ENCODE results near the gene PCBP4. TPM values are rescaled to one million over a fixed set of nuclear protein-coding genes. Genes with fewer than 3 reads are reported as not detected.

Gene PCBP4
- total RNA-seq, 1 experiment from 2014 or later = 48.8 TPM

GRCh38 chr3:51945031-51945840 lies 22.0 kb downstream of the PCBP4 start:
- POLR2A ChIA-PET = no interaction called here
- peaks cover 15% of the 10 kb centered on the region for H3K79me2 ChIP-seq (ENCODE audit: insufficient read depth, low read length)
- H3K4me2 ChIP-seq (ENCODE audit: low read length) = no peak overlapping the region
- intact Hi-C loops (cut with micrococcal nuclease) = no loop called here
- RAD21 ChIA-PET (ENCODE audit: low non-redundant PET in 1 of 2, low total read pairs in 2 of 2, uncharacterized antibody in 2 of 2, unreplicated experiment in 2 of 2) = no interaction called here
- no peak for TF ChIP-seq FOSL1 (IDR thresholded peaks at IDR 0.05; ENCODE audit: low read depth)
- TF ChIP-seq POLR2AphosphoS5 (IDR thresholded peaks at IDR 0.05; ENCODE audit: low read depth, low read length) = no peak
- no peak for TF ChIP-seq EZH2phosphoT487 (IDR thresholded peaks at IDR 0.05; ENCODE audit: borderline replicate concordance)
- no peak overlapping the region for H3K9ac ChIP-seq (ENCODE audit: low read length)
- DNase-seq (ENCODE audit: low read depth, low spot score) (no peak), ATAC-seq (no peak)
- no peak overlapping the region for H3K27ac ChIP-seq (ENCODE audit: low read depth, low read length)
- no peak overlapping the region for H2AFZ ChIP-seq (ENCODE audit: low read depth, low read length, poor library complexity, severe bottlenecking)
- no peaks in the 10 kb centered on the region for H3K9me3 ChIP-seq (ENCODE audit: control insufficient read depth in 1 of 2, insufficient read depth in 1 of 2, low read depth in 1 of 2, low read length in 2 of 2)
- H3K27me3 ChIP-seq (ENCODE audit: insufficient read depth, low read length) = no peaks in the 10 kb centered on the region
- no peaks in the 10 kb centered on the region for H3K9me2 ChIP-seq (ENCODE audit: insufficient read depth)
- 0 out of 2 replicates have a peak, but pooled peaks cover 4% of the 10 kb centered on the region for H4K20me1 ChIP-seq (ENCODE audit: insufficient read depth)
- H3K4me1 ChIP-seq (ENCODE audit: control insufficient read depth in 1 of 2, insufficient read depth in 2 of 2, low read length in 2 of 2) = peaks cover 17 to 26% of the 10 kb centered on the region in 2 experiments
- no peaks in the 10 kb centered on the region; a peak in 1 of 4 replicates for H3K36me3 ChIP-seq (ENCODE audit: control insufficient read depth in 1 of 2, insufficient read depth in 2 of 2, low read length in 2 of 2)
- CTCF ChIA-PET = no interaction called here
- BruUV-seq (replicated peaks) = no TSS peak
- H3K4me3 ChIP-seq (replicated peaks in 1 of 2; ENCODE audit: low read depth in 1 of 2, low read length in 2 of 2) = no peak overlapping the region

- H3K4me3 ChIP-seq (replicated peaks in 1 of 2; ENCODE audit: low read depth in 1 of 2, low read length in 2 of 2) = no peak overlapping the region
- POLR2A ChIA-PET = no interaction called here
- H3K4me1 ChIP-seq (ENCODE audit: control insufficient read depth in 1 of 2, insufficient read depth in 2 of 2, low read length in 2 of 2) = peaks cover 23 to 29% of the 10 kb centered on the region in 2 experiments
- no peak overlapping the region for H3K9ac ChIP-seq (ENCODE audit: low read length)
- no peak overlapping the region for H2AFZ ChIP-seq (ENCODE audit: low read depth, low read length, poor library complexity, severe bottlenecking)
- H3K4me2 ChIP-seq (ENCODE audit: low read length) = no peak overlapping the region
- no peak overlapping the region for H3K27ac ChIP-seq (ENCODE audit: low read depth, low read length)
- no peaks in the 10 kb centered on the region; a peak in 2 of 4 replicates for H3K36me3 ChIP-seq (ENCODE audit: control insufficient read depth in 1 of 2, insufficient read depth in 2 of 2, low read length in 2 of 2)
- RAD21 ChIA-PET (ENCODE audit: low non-redundant PET in 1 of 2, low total read pairs in 2 of 2, uncharacterized antibody in 2 of 2, unreplicated experiment in 2 of 2) = no interaction called here
- H3K9me2 ChIP-seq (ENCODE audit: insufficient read depth) = no peaks in the 10 kb centered on the region
- intact Hi-C loops (cut with micrococcal nuclease) = loop anchor here (5.0 kb wide), 1 partner anchor 208 kb away; the partner anchor contains the start of gene POC1A
- no peaks in the 10 kb centered on the region for H3K27me3 ChIP-seq (ENCODE audit: insufficient read depth, low read length)
- ATAC-seq (no peak), DNase-seq (ENCODE audit: low read depth, low spot score) (no peak)
- TF ChIP-seq ZBTB33 (IDR thresholded peaks at IDR 0.05; ENCODE audit: extremely low read depth, insufficient replicate concordance, low read length) = no peak
- TF ChIP-seq CBX3 (IDR thresholded peaks at IDR 0.05; ENCODE audit: low read depth) = no peak
- TF ChIP-seq EGR1 (IDR thresholded peaks at IDR 0.05; ENCODE audit: low read depth) = no peak
- no peak for TF ChIP-seq POLR2AphosphoS5 (IDR thresholded peaks at IDR 0.05; ENCODE audit: low read depth, low read length)
- no peak for TF ChIP-seq SRF (IDR thresholded peaks at IDR 0.05; ENCODE audit: low read depth)
- no peak for TF ChIP-seq ATF3 (IDR thresholded peaks at IDR 0.05)
- TF ChIP-seq ELF1 (IDR thresholded peaks at IDR 0.05; ENCODE audit: borderline replicate concordance, low read depth) = no peak
- no peak for TF ChIP-seq ZNF274 (IDR thresholded peaks at IDR 0.05; ENCODE audit: low read depth, low read length)
- no peak for TF ChIP-seq SIN3A (IDR thresholded peaks at IDR 0.05; ENCODE audit: low read depth)
- no peak for TF ChIP-seq RAD21 (IDR thresholded peaks at IDR 0.05; ENCODE audit: low read depth)
- TF ChIP-seq EZH2 (IDR thresholded peaks at IDR 0.05) = no peak
- no peak for TF ChIP-seq JUND (IDR thresholded peaks at IDR 0.05)
- no peak for TF ChIP-seq EZH2phosphoT487 (IDR thresholded peaks at IDR 0.05; ENCODE audit: borderline replicate concordance)
- TF ChIP-seq ZFX (IDR thresholded peaks at IDR 0.05) = no peak
- no peak for TF ChIP-seq SP1 (IDR thresholded peaks at IDR 0.05; ENCODE audit: low read depth)
- no peak for TF ChIP-seq POLR2A (IDR thresholded peaks at IDR 0.05; ENCODE audit: borderline replicate concordance, extremely low read depth, insufficient read depth, insufficient read length)
- no peak for TF ChIP-seq YY1 (IDR thresholded peaks at IDR 0.05; ENCODE audit: extremely low read depth, insufficient replicate concordance, low read depth, low read length)
- CTCF ChIA-PET = no interaction called here
- no TSS peak for BruUV-seq (replicated peaks)
- H4K20me1 ChIP-seq (ENCODE audit: insufficient read depth) = 0 out of 2 replicates have a peak, but pooled peaks cover 4% of the 10 kb centered on the region
- peaks cover 22% of the 10 kb centered on the region for H3K79me2 ChIP-seq (ENCODE audit: insufficient read depth, low read length)
- H3K9me3 ChIP-seq (ENCODE audit: control insufficient read depth in 1 of 2, insufficient read depth in 1 of 2, low read depth in 1 of 2, low read length in 2 of 2) = no peaks in the 10 kb centered on the region
Measured at GRCh38 chr3:51944451-51945021, 22.7 kb downstream of the PCBP4 start.
